HepG2 (cell line): ENCODE results near the gene RPS19BP1. TPM values are rescaled to one million over a fixed set of nuclear protein-coding genes. Genes with fewer than 3 reads are reported as not detected.

ENCODE experiments used
- ATF7 ChIP-seq, 2 experiments: fragments of 450-650 bp in 1 of 2; sonication (generic) in 1 of 2; formaldehyde crosslinking in 1 of 2; IDR thresholded peaks; 2 replicates each; pipeline versions ENCODE4 v1.4.0 to v1.6.1; 2016 to 2020; ENCODE audit warnings: antibody characterized with exemption in 1 of 2, mild to moderate bottlenecking in 1 of 2, missing genetic modification reagents in 1 of 2
- CHCHD3 ChIP-seq: sonication (generic); formaldehyde crosslinking; IDR thresholded peaks from 2 replicates; pipeline ENCODE4 v1.8.0; 2022; ENCODE audit warnings: mild to moderate bottlenecking, missing genetic modification reagents, moderate library complexity
- GTF2F1 ChIP-seq: fragments of 150-350 bp; IDR thresholded peaks from 2 replicates; pipeline ENCODE4 v1.6.1; 2014; ENCODE audit warnings: low read length
- HOXA7 ChIP-seq: sonication (generic); formaldehyde crosslinking; IDR thresholded peaks from 2 replicates; pipeline ENCODE4 v1.8.1; 2022; ENCODE audit warnings: mild to moderate bottlenecking, missing genetic modification reagents, moderate library complexity
- NFE2L1 ChIP-seq: sonication (generic); formaldehyde crosslinking; IDR thresholded peaks from 2 replicates; pipeline ENCODE4 v1.4.0; 2020; ENCODE audit warnings: missing genetic modification reagents, mild to moderate bottlenecking, borderline replicate concordance
- NFKB2 ChIP-seq: sonication (generic); formaldehyde crosslinking; IDR thresholded peaks from 2 replicates; pipeline ENCODE4 v1.4.0; 2020; ENCODE audit warnings: missing genetic modification reagents, borderline replicate concordance
- YY1 ChIP-seq: IDR thresholded peaks from 2 replicates; pipeline ENCODE4 v1.6.1; 2011; ENCODE audit warnings: low read length, low read depth, moderate library complexity, mild to moderate bottlenecking; ENCODE audit not compliant: insufficient read depth, insufficient replicate concordance
- ZNF451 ChIP-seq: sonication (generic); formaldehyde crosslinking; IDR thresholded peaks from 2 replicates; pipeline ENCODE4 v1.5.0; 2020; ENCODE audit warnings: mild to moderate bottlenecking, missing genetic modification reagents
- ZNF503 ChIP-seq: sonication (generic); formaldehyde crosslinking; IDR thresholded peaks from 2 replicates; pipeline ENCODE4 v1.4.0; 2020; ENCODE audit warnings: missing genetic modification reagents
- ZNF550 ChIP-seq: sonication (generic); formaldehyde crosslinking; IDR thresholded peaks from 2 replicates; pipeline ENCODE4 v1.4.0; 2020; ENCODE audit warnings: mild to moderate bottlenecking, missing genetic modification reagents, borderline replicate concordance
- ZNF670 ChIP-seq: sonication (generic); formaldehyde crosslinking; IDR thresholded peaks from 2 replicates; pipeline ENCODE4 v1.8.0; 2022; ENCODE audit warnings: mild to moderate bottlenecking, missing genetic modification reagents, borderline replicate concordance
- polyA plus RNA-seq, 8 experiments: library from polyadenylated mRNA; depleted of rRNA in 3 of 8; stranded (reverse) in 7 of 8; unstranded in 1 of 8; fragments of >200 nt; fragmentation: Illumina TruSeq in 4 of 8; extraction: Trizol in 4 of 8; gene quantifications; 2 replicates each; pipeline versions ENCODE4 v1.2.1 to v1.2.3, GENCODE V29; 2011 to 2016; ENCODE audit warnings: low read depth in 4 of 8, missing spikeins in 1 of 8, mixed read lengths in 1 of 8; ENCODE audit not compliant: insufficient read depth in 1 of 8
- total RNA-seq, 5 experiments: library from RNA; depleted of rRNA; stranded (reverse); fragments of >200 nt; fragmentation: Illumina TruSeq; extraction: Trizol; gene quantifications; 2 replicates each; pipeline ENCODE4 v1.2.3, GENCODE V29; 2016; ENCODE audit warnings: low read depth in 1 of 5
- TF ChIP-seq, protein P1 (sequence below): sonication (generic); formaldehyde crosslinking; IDR thresholded peaks from 2 replicates; pipeline ENCODE4 v1.5.1; 2020; ENCODE audit warnings: missing genetic modification reagents, mild to moderate bottlenecking, borderline replicate concordance
- TF ChIP-seq, protein P2 (sequence below), 2 experiments: sonication (generic) in 1 of 2; formaldehyde crosslinking in 1 of 2; IDR thresholded peaks; 2 replicates each; pipeline versions ENCODE4 v1.4.0 to v1.6.1; 2018 to 2020; ENCODE audit warnings: missing genetic modification reagents in 2 of 2, borderline replicate concordance in 1 of 2, low read depth in 1 of 2, mild to moderate bottlenecking in 1 of 2, missing biosample characterization in 1 of 2
- TF ChIP-seq, protein P3 (sequence below): sonication (generic); formaldehyde crosslinking; IDR thresholded peaks from 2 replicates; pipeline ENCODE4 v1.5.1; 2020; ENCODE audit warnings: mild to moderate bottlenecking, missing genetic modification reagents, borderline replicate concordance
- TF ChIP-seq, protein P4 (sequence below): IDR thresholded peaks from 2 replicates; pipeline ENCODE4 v1.6.1; 2016; ENCODE audit warnings: missing genetic modification reagents, missing compliant biosample characterization

Gene RPS19BP1
- total and polyA plus RNA-seq, 2 of the 13 experiments (the other 11 are each of a cell fraction or from before 2014, with no cell fraction given) = 44.3 to 81.3 TPM

DNA sequence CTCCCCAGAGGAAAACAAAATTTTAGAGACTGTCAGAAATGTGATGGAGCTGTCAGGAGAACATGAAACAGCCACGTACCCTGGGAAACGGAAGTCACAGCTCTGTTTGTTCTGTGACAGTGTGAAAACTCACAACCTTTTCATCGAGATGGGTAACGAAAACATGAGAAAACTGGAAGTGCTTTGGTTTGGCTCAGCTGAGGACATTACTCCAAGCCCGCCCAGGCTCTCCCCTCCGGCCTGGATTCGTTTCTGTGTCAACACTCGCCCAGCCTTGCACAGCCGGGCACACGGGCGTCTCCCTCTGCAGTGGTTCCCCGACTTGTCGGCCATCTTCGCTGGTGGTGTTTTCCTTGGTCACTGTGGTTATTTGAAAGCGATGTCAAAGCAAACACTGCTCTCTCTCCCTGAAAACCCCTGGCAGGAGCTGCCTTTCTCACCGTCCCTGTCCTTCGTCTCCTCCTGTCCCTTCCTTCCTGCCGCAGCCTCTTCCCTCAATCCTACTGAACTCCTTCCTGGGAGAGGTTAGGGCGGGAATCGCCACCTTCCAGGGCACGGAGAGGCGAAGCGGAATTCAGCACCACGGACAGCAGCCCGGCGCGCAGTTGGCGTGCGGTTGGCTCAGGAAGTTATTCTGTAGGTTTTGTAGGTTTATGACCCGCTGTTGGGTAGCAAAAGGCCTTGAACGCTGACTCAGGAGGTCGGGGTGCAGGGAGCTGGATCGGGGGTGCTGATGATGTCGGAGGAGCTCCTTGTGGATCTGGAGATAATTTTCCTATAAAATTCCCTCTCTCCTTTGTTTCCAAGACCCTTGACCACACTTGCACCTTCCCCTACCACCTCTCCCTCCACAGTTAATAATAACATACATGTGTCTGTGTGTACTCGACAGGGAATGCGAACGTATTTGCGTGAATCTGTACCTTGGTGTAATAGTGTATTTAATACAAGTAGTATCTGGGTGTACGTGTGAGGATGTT is 13.1 kb upstream of the RPS19BP1 start (continued):
- TF ChIP-seq HOXA7 = 0 out of 2 replicates have a peak, but pooled peaks have one; percentile 37
- TF ChIP-seq ZNF451 (CRISPR knock-in tag) = no peak
- TF ChIP-seq NFKB2 (CRISPR knock-in tag) = peak; percentile 98
- TF ChIP-seq ATF7 (IDR thresholded peaks at IDR 0.05) = no peak
- no peak for TF ChIP-seq ATF7 (CRISPR knock-in tag; IDR thresholded peaks at IDR 0.05)
- no peak for TF ChIP-seq NFE2L1 (CRISPR knock-in tag)
- TF ChIP-seq GTF2F1 = no peak
- TF ChIP-seq CHCHD3 = no peak
- no peak for TF ChIP-seq ZNF550 (CRISPR knock-in tag)
- TF ChIP-seq, protein P1, sequence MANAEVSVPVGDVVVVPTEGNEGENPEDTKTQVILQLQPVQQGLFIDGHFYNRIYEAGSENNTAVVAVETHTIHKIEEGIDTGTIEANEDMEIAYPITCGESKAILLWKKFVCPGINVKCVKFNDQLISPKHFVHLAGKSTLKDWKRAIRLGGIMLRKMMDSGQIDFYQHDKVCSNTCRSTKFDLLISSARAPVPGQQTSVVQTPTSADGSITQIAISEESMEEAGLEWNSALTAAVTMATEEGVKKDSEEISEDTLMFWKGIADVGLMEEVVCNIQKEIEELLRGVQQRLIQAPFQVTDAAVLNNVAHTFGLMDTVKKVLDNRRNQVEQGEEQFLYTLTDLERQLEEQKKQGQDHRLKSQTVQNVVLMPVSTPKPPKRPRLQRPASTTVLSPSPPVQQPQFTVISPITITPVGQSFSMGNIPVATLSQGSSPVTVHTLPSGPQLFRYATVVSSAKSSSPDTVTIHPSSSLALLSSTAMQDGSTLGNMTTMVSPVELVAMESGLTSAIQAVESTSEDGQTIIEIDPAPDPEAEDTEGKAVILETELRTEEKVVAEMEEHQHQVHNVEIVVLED = no peak
- TF ChIP-seq, protein P2, sequence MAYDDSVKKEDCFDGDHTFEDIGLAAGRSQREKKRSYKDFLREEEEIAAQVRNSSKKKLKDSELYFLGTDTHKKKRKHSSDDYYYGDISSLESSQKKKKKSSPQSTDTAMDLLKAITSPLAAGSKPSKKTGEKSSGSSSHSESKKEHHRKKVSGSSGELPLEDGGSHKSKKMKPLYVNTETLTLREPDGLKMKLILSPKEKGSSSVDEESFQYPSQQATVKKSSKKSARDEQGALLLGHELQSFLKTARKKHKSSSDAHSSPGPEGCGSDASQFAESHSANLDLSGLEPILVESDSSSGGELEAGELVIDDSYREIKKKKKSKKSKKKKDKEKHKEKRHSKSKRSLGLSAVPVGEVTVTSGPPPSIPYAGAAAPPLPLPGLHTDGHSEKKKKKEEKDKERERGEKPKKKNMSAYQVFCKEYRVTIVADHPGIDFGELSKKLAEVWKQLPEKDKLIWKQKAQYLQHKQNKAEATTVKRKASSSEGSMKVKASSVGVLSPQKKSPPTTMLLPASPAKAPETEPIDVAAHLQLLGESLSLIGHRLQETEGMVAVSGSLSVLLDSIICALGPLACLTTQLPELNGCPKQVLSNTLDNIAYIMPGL (CRISPR knock-in tag; IDR thresholded peaks at IDR 0.05; ENCODE audit: borderline replicate concordance in 1 of 2, low read depth in 1 of 2) = peak in 1 of 2 experiments; percentile 48; a peak in 1 of 4 replicates
- TF ChIP-seq, protein P3, sequence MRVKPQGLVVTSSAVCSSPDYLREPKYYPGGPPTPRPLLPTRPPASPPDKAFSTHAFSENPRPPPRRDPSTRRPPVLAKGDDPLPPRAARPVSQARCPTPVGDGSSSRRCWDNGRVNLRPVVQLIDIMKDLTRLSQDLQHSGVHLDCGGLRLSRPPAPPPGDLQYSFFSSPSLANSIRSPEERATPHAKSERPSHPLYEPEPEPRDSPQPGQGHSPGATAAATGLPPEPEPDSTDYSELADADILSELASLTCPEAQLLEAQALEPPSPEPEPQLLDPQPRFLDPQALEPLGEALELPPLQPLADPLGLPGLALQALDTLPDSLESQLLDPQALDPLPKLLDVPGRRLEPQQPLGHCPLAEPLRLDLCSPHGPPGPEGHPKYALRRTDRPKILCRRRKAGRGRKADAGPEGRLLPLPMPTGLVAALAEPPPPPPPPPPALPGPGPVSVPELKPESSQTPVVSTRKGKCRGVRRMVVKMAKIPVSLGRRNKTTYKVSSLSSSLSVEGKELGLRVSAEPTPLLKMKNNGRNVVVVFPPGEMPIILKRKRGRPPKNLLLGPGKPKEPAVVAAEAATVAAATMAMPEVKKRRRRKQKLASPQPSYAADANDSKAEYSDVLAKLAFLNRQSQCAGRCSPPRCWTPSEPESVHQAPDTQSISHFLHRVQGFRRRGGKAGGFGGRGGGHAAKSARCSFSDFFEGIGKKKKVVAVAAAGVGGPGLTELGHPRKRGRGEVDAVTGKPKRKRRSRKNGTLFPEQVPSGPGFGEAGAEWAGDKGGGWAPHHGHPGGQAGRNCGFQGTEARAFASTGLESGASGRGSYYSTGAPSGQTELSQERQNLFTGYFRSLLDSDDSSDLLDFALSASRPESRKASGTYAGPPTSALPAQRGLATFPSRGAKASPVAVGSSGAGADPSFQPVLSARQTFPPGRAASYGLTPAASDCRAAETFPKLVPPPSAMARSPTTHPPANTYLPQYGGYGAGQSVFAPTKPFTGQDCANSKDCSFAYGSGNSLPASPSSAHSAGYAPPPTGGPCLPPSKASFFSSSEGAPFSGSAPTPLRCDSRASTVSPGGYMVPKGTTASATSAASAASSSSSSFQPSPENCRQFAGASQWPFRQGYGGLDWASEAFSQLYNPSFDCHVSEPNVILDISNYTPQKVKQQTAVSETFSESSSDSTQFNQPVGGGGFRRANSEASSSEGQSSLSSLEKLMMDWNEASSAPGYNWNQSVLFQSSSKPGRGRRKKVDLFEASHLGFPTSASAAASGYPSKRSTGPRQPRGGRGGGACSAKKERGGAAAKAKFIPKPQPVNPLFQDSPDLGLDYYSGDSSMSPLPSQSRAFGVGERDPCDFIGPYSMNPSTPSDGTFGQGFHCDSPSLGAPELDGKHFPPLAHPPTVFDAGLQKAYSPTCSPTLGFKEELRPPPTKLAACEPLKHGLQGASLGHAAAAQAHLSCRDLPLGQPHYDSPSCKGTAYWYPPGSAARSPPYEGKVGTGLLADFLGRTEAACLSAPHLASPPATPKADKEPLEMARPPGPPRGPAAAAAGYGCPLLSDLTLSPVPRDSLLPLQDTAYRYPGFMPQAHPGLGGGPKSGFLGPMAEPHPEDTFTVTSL (CRISPR knock-in tag) = no peak
- TF ChIP-seq ZNF670 = no peak
- TF ChIP-seq, protein P4, sequence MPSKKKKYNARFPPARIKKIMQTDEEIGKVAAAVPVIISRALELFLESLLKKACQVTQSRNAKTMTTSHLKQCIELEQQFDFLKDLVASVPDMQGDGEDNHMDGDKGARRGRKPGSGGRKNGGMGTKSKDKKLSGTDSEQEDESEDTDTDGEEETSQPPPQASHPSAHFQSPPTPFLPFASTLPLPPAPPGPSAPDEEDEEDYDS (CRISPR knock-in tag) = peak; percentile 54
- TF ChIP-seq YY1 = no peak
- no peak for TF ChIP-seq ZNF503
